ENCODE measurements around the gene NUDT12.

DNA sequence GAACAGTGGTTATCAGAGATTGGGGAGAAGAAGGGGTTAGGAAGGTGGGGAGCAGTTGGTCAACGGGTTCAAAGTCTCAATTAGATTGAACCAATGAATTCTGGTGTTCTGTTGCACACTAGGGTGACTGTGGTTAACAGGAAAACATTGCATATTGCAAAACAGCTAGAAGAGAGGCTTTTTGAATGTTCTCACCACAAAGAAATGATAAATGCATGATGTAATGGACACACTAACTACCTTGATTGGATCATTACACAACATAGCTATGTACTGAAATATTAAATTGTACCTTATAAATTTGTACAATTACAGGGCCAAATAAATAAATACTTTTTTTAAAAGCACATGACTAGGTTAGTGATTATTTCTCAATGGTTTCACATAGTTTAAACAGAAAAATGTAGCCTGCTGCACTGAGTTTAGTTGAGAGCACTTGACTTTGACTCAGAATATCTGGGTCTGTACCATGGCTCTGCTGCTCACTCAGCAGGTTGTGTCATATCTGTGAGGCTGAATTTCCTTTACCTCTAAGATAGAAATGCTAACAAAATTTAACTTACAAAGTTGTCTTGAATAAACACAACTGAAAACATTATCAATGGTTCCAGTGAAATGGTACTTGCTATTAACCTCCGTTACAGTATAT is 30.4 kb downstream of the NUDT12 start:
- TF ChIP-seq, protein P1, sequence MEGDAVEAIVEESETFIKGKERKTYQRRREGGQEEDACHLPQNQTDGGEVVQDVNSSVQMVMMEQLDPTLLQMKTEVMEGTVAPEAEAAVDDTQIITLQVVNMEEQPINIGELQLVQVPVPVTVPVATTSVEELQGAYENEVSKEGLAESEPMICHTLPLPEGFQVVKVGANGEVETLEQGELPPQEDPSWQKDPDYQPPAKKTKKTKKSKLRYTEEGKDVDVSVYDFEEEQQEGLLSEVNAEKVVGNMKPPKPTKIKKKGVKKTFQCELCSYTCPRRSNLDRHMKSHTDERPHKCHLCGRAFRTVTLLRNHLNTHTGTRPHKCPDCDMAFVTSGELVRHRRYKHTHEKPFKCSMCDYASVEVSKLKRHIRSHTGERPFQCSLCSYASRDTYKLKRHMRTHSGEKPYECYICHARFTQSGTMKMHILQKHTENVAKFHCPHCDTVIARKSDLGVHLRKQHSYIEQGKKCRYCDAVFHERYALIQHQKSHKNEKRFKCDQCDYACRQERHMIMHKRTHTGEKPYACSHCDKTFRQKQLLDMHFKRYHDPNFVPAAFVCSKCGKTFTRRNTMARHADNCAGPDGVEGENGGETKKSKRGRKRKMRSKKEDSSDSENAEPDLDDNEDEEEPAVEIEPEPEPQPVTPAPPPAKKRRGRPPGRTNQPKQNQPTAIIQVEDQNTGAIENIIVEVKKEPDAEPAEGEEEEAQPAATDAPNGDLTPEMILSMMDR (IDR thresholded peaks at IDR 0.05) = no peak
- TF ChIP-seq POLR2A (IDR thresholded peaks at IDR 0.05) (no peak), EP300 (IDR thresholded peaks at IDR 0.05) (no peak)
